GM12872 (cell line): Measurements from ENCODE around the gene PPIL1.

Experiments used
- CTCF ChIP-seq: IDR thresholded peaks from 3 replicates; pipeline ENCODE4 v1.5.1; 2011; ENCODE audit warnings: low read depth, mild to moderate bottlenecking, low read length, moderate library complexity; ENCODE audit not compliant: insufficient read depth

The PPIL1 gene

DNA sequence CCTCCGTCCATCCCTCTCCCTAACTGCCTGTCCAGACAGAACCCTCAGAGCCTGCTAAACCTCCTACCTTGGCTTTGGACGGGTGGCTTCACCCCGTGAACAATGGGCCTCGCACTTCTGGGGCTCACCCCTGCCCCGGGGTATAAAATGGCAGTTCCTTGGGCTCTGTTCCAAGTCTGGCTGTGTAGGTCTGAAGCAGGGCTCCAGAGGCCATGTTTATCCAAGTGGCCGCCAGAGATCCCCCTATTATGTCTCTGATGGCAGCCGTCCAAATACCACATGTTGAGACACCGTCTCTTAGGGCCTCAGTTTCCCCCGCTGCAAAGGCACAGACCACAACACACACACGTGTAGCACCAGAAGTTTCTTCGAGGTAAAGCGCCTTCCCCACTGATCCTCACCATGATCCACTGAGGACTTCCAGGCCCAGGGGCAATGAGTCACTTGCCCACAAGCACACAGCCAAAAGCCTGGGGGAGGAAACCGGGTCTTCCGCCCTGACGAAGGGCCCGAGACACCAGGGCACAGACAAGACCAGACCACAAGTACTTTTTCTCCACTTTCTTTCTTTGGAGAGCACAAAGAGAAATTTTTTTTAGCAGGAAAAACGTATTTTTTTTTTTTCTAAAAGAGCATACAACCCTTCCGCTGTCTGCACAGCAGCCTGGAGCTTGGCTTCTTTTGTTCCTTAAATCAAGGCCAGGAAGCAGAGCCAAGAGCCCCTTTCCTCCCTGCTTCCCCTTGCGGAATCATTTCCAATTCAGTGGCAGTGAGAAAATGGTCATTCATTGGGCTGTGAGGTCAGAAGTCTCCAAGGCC is 47.1 kb downstream of the PPIL1 start:
- TF ChIP-seq CTCF, result no peak

DNA sequence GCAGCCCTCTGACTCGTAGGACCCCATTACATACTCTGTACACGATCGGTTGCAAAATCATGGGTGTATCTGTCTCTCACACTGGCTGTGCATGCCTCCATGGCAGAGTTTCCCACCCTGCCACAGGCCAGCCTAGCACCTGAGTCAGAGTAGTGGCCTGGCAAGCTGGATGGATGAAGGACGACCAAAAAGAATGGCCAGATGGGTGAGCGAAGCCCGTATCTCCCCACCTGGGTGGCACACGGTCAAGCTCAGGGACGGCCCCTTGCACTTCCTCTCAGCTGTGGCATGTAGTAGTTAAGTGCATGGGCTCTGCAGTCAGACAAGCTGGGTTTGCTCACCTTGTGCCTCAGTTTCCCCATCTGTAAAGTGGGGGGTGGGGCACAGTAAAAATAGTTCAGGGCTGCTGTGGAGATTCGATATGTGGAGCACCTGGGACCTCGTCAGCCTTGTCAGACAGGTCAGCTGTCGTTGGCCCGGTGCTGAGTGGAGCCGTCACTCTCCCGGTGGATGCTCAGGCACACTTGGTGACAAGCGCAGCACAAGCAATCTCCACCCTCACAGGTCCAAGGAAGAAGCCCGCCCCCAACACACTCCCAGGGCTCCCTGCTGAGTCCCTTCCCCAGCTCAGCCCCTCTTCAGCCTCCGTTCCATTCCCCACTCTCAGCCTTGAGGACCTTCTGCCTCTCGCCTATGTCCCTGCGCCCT is 47.9 kb downstream of the PPIL1 start:
- no peak for TF ChIP-seq CTCF

DNA sequence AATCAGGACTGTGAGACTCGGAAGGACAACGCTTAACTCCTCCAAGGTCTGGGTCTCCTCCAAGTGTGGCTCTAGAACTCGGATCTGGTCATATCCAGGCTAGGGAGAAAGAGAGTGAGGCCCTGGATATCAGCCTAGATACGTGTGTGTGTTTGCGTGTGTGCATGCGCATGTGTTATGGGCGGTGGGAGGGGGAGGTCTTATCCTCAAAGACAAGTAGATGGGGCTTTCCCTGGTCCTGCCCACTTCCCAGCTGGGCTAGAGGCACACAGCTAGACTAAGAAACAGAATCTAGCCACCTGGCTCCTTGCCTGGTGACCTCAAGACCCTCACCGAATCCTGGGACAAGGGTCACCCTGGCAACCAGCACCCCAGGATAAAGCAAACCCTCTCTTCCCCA is 48.6 kb downstream of the PPIL1 start:
- no peak for TF ChIP-seq CTCF

DNA sequence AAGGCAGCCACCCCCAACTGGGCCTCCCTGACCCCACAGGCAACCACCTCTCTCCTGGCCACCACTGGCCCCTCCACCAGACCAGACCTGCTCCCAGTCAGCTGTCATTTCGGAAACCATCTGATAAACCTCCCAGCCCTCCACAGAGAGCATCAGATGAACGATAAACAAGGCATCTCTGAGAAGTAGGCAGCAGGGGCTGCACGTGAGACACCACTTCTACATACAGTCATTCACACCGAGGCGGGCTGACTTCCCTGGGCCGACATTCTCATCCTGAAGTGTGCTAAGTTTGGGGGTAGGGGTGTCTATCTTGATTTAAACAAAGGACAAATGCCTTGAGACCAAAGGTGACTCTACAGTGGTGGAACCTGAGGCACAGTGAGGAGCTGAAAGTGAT is 49.2 kb downstream of the PPIL1 start:
- no peak for TF ChIP-seq CTCF

DNA sequence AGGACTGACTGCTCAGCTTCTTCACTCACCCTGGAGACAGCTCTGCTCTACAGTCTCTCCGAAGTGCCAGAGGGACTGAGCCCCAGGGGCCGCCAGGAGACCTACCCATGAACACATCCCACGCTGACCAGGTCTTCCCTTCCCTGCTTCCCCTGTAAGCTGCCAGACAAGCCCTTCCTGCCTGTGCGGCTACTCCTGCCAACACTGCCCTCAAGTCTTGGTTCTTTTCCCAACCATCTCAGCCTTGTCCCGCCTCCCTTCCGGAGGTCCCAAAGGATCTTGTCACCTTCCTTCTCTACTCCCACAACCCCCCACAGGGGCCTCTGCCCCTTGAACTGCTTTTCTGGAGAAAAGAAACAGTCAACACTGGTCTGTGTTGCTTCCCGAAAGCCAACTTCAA is 50.4 kb downstream of the PPIL1 start:
- no peak for TF ChIP-seq CTCF

GRCh38 chr6:36823421-36824096 is 51.0 kb downstream of the PPIL1 start:
- TF ChIP-seq CTCF, result no peak
